T-cell (primary cell): ENCODE results near the gene PCNX3. TPM values are rescaled to one million over a fixed set of nuclear protein-coding genes. Genes with fewer than 3 reads are reported as not detected.

Experiments used
- ATAC-seq, 4 experiments: fragments of 200-7000 bp in 3 of 4; fragments of 150-1000 bp in 1 of 4; cut with Tn5 transposase; replicated peaks in 1 of 4; 1 replicate in 3 of 4; 2 replicates in 1 of 4; pipeline ENCODE4 v1.10.0; 2021; ENCODE audit warnings: moderate library complexity in 3 of 4, mild to moderate bottlenecking in 2 of 4, moderate number of reproducible peaks in 1 of 4
- CTCF ChIA-PET, 2 donors: fragments of 300-600 bp; sonication (Branson Sonifier 250); formaldehyde crosslinking; loops; one replicate each; lab custom pipeline; 2022; ENCODE audit warnings: antibody characterized with exemption in 2 of 2; lab: Charles Lee
- POLR2A ChIA-PET, 2 donors: fragments of 300-600 bp; sonication (Branson Sonifier 250); formaldehyde crosslinking; loops; one replicate each; lab custom pipeline; 2022; ENCODE audit warnings: antibody characterized with exemption in 2 of 2; lab: Charles Lee
- DNase-seq, 35 experiments: peaks; one replicate each; pipeline versions ENCODE4 v3.0.0 to v3.0.0-alpha.2; 2013 to 2023
- H3K27ac ChIP-seq: one replicate; pipeline ENCODE4 v1.5.1; 2013; ENCODE audit warnings: low read length
- H3K27me3 ChIP-seq, 2 experiments: replicated peaks in 1 of 2; 1 replicate in 1 of 2; 2 replicates in 1 of 2; pipeline versions ENCODE4 v1.6.1 to v1.7.0; 2013; ENCODE audit warnings: low read length in 1 of 2, mixed read lengths in 1 of 2; ENCODE audit not compliant: control insufficient read depth in 2 of 2, insufficient read depth in 2 of 2; ENCODE audit errors: extremely low read depth in 1 of 2
- H3K36me3 ChIP-seq, 2 donors: 1 replicate in 1 of 2; 2 replicates in 1 of 2; pipeline versions ENCODE4 v1.6.1 to v1.7.0; 2013; ENCODE audit warnings: low read length in 1 of 2; ENCODE audit not compliant: control insufficient read depth in 2 of 2, insufficient read depth in 1 of 2; ENCODE audit errors: extremely low read depth in 1 of 2
- H3K4me1 ChIP-seq, 2 experiments: 1 replicate in 1 of 2; 2 replicates in 1 of 2; pipeline versions ENCODE4 v1.6.1 to v1.7.0; 2013; ENCODE audit warnings: low read length in 2 of 2, mixed read lengths in 1 of 2; ENCODE audit not compliant: insufficient read depth in 2 of 2, control insufficient read depth in 1 of 2; ENCODE audit errors: extremely low read depth in 1 of 2
- H3K4me3 ChIP-seq, 2 donors: 1 replicate in 1 of 2; 2 replicates in 1 of 2; pipeline versions ENCODE4 v1.5.1 to v1.7.0; 2013; ENCODE audit warnings: mild to moderate bottlenecking in 2 of 2, low read length in 1 of 2, moderate library complexity in 1 of 2; ENCODE audit not compliant: control insufficient read depth in 1 of 2; ENCODE audit errors: extremely low read depth in 1 of 2
- H3K9me3 ChIP-seq: 2 replicates; pipeline ENCODE4 v1.7.0; 2013
- H3K27ac Mint-ChIP-seq, 2 donors: one replicate each; pipeline ENCODE4 v1.8.0; 2020 to 2021; ENCODE audit warnings: mild to moderate bottlenecking in 2 of 2, mixed read lengths in 2 of 2
- H3K27me3 Mint-ChIP-seq, 2 donors: one replicate each; pipeline ENCODE4 v1.8.0; 2021 to 2022; ENCODE audit warnings: mixed read lengths in 2 of 2
- H3K36me3 Mint-ChIP-seq: one replicate; pipeline ENCODE4 v1.8.0; 2021; ENCODE audit warnings: mixed read lengths
- H3K4me1 Mint-ChIP-seq, 3 donors: one replicate each; pipeline ENCODE4 v1.8.0; 2020 to 2022; ENCODE audit warnings: mixed read lengths in 3 of 3, mild to moderate bottlenecking in 1 of 3
- H3K4me3 Mint-ChIP-seq, 3 donors: one replicate each; pipeline ENCODE4 v1.8.0; 2020 to 2022; ENCODE audit warnings: mild to moderate bottlenecking in 3 of 3, mixed read lengths in 3 of 3, moderate library complexity in 3 of 3
- H3K9me3 Mint-ChIP-seq, 3 donors: one replicate each; pipeline ENCODE4 v1.8.0; 2020 to 2022; ENCODE audit warnings: mixed read lengths in 3 of 3
- WGBS: methylation state at CpG from one replicate; pipeline ENCODE4 v1.1.5; 2013; ENCODE audit warnings: missing lambda C conversion rate; ENCODE audit not compliant: insufficient coverage; 5-methylcytosine and 5-hydroxymethylcytosine counted together
- total RNA-seq, 35 experiments: library from RNA in 6 of 35; stranded (reverse) in 6 of 35; fragments of 120-200 nt in 1 of 35; gene quantifications; one replicate each; pipeline versions ENCODE4 v1.2.1 to v1.2.4 and lab custom pipeline; 2013 to 2026

Gene PCNX3
- total RNA-seq, 5 donors from 2014 or later (not counting 1 experiment from before 2014, with no cell fraction given), result 54.2 to 74.7 (median 66.8) TPM

GRCh38 chr11:65643971-65644370 is 28.4 kb downstream of the PCNX3 start:
- ChIA-PET CTCF (interaction anchor here in 1 of 2 donors (0.6 kb wide), 1 partner anchor 314 kb away, joined by 3 read pairs; no protein-coding TSS in a partner anchor), POLR2A (interaction anchor here in 1 of 2 donors (0.5 kb wide), 1 partner anchor 17 kb away, joined by 10 read pairs; no protein-coding TSS in a partner anchor)
- Histone ChIP-seq H3K27ac (peak overlapping the region; percentile 6), H3K9me3 (no peaks in the 10 kb centered on the region), H3K36me3 (peaks cover 24 to 70% of the 10 kb centered on the region in 2 donors), H3K27me3 (no peaks in the 10 kb centered on the region), H3K4me1 (peaks cover 21 to 60% of the 10 kb centered on the region in 2 experiments), H3K4me3 (no peak overlapping the region)
- Mint-ChIP-seq H3K27me3 (no peaks in the 10 kb centered on the region), H3K9me3 (no peaks in the 10 kb centered on the region), H3K27ac (peak overlapping the region; percentile 80 to 88), H3K4me3 (peak overlapping the region in 1 of 3 donors; percentile 47), H3K36me3 (peaks cover 21% of the 10 kb centered on the region), H3K4me1 (peaks cover 45 to 53% (median 51%) of the 10 kb centered on the region in 3 donors)
- ATAC-seq (no peak), DNase-seq (peak in 1 of 35 experiments; percentile 30)
- 52% methylated on average over 4 of the region's 6 CpGs for WGBS

DNA sequence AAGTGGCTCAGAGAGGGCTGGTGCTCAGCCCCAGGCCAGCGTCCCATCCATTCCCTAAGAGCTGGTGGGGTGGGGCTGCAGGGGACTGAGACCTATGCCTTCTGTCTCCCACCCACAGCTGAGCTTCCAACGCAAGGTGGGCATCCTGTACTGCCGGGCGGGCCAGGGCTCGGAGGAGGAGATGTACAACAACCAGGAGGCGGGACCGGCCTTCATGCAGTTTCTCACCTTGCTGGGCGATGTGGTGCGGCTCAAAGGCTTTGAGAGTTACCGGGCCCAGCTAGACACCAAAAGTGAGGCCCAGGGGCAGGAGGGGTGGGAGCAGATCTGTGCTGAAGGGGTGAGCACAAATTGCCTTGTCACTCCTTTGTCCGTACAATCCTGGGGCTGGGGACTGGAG is 29.3 kb downstream of the PCNX3 start:
- POLR2A ChIA-PET, result no interaction called here
- no peaks in the 10 kb centered on the region for H3K9me3 ChIP-seq
- Mint-ChIP-seq H3K27me3 (no peaks in the 10 kb centered on the region), H3K4me3 (no peak overlapping the region), H3K9me3 (no peaks in the 10 kb centered on the region), H3K27ac (peak overlapping the region in 1 of 2 donors; percentile 88), H3K4me1 (peaks cover 39 to 44% (median 43%) of the 10 kb centered on the region in 3 donors), H3K36me3 (peaks cover 21% of the 10 kb centered on the region)
- peaks cover 20 to 55% of the 10 kb centered on the region in 2 experiments for H3K4me1 ChIP-seq
- ATAC-seq, result no peak
- H3K27me3 ChIP-seq, result no peaks in the 10 kb centered on the region
- no peak overlapping the region for H3K4me3 ChIP-seq
- DNase-seq, result no peak
- H3K36me3 ChIP-seq, result peaks cover 29 to 79% of the 10 kb centered on the region in 2 donors
- CTCF ChIA-PET, result no interaction called here
- no peak overlapping the region for H3K27ac ChIP-seq
- WGBS, result 98% methylated on average over 5 of the region's 11 CpGs

GRCh38 chr11:65645710-65646109 is 30.1 kb downstream of the PCNX3 start:
- Histone ChIP-seq H3K9me3 (no peaks in the 10 kb centered on the region), H3K4me3 (no peak overlapping the region), H3K36me3 (peaks cover 29 to 87% of the 10 kb centered on the region in 2 donors), H3K27me3 (no peaks in the 10 kb centered on the region), H3K4me1 (peaks cover 18 to 55% of the 10 kb centered on the region in 2 experiments), H3K27ac (no peak overlapping the region)
- ChIA-PET CTCF (no interaction called here), POLR2A (no interaction called here)
- ATAC-seq (no peak), DNase-seq (no peak)
- no peaks in the 10 kb centered on the region for H3K27me3 Mint-ChIP-seq
- no peaks in the 10 kb centered on the region for H3K9me3 Mint-ChIP-seq
- WGBS, result 88% methylated on average over 7 of the region's 10 CpGs
- H3K27ac Mint-ChIP-seq, result peak overlapping the region; percentile 34 to 74
- H3K36me3 Mint-ChIP-seq, result peaks cover 25% of the 10 kb centered on the region
- H3K4me1 Mint-ChIP-seq, result peaks cover 32 to 36% (median 36%) of the 10 kb centered on the region in 3 donors
- H3K4me3 Mint-ChIP-seq, result no peak overlapping the region

- Histone ChIP-seq H3K36me3 (peaks cover 29 to 91% of the 10 kb centered on the region in 2 donors), H3K4me3 (no peak overlapping the region), H3K4me1 (peaks cover 13 to 55% of the 10 kb centered on the region in 2 experiments), H3K27me3 (no peaks in the 10 kb centered on the region), H3K9me3 (no peaks in the 10 kb centered on the region), H3K27ac (no peak overlapping the region)
- Mint-ChIP-seq H3K27me3 (no peaks in the 10 kb centered on the region), H3K4me3 (no peak overlapping the region), H3K9me3 (no peaks in the 10 kb centered on the region), H3K27ac (no peak overlapping the region), H3K4me1 (peaks cover 34 to 39% (median 36%) of the 10 kb centered on the region in 3 donors), H3K36me3 (peaks cover 25% of the 10 kb centered on the region)
- DNase-seq (no peak), ATAC-seq (no peak)
- POLR2A ChIA-PET, result no interaction called here
- CTCF ChIA-PET, result no interaction called here
- WGBS, result 97% methylated on average over 68 of the region's 68 CpGs
Observed at GRCh38 chr11:65646288-65646957, 30.8 kb downstream of the PCNX3 start.

DNA sequence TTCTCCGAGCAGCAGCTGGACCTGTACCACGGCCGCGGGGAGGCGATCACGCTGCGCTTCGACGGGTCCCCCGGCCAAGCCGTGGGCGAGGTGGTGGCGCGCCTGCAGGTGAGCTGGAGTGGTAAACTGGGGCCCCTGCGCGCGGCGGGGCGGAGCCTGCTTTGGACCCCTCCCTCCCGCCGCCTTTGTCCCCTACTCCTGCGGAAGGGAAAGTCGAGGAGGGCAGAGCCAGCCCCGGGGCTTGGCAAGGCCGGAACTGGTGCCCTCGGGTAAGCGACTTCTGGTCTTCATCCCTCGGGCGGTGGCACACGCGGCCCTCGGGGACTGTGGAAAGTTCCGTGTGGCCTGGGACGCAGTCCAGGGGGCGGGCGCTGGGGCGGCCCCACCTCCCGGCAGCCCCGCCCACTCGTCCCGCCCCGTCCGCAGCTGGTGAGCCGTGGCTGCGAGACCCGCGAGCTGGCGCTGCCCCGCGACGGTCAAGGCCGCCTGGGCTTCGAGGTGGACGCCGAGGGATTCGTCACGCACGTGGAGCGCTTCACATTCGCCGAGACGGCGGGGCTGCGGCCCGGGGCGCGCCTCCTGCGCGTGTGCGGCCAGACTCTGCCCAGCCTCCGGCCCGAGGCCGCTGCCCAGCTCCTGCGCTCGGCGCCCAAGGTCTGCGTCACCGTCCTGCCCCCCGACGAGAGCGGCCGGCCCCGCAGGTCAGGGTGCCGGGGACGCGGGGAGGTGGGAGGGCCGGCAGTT is 31.6 kb downstream of the PCNX3 start:
- ATAC-seq, result no peak
- Mint-ChIP-seq H3K9me3 (no peaks in the 10 kb centered on the region), H3K4me1 (peaks cover 34 to 40% (median 37%) of the 10 kb centered on the region in 3 donors), H3K27me3 (no peaks in the 10 kb centered on the region), H3K27ac (no peak overlapping the region), H3K36me3 (peaks cover 20% of the 10 kb centered on the region), H3K4me3 (no peak overlapping the region)
- CTCF ChIA-PET, result no interaction called here
- no peaks in the 10 kb centered on the region for H3K9me3 ChIP-seq
- H3K4me3 ChIP-seq, result no peak overlapping the region
- DNase-seq, result no peak
- H3K4me1 ChIP-seq, result peaks cover 10 to 55% of the 10 kb centered on the region in 2 experiments
- H3K27ac ChIP-seq, result no peak overlapping the region
- WGBS, result 96% methylated on average over 68 of the region's 87 CpGs
- peaks cover 29 to 88% of the 10 kb centered on the region in 2 donors for H3K36me3 ChIP-seq
- POLR2A ChIA-PET, result no interaction called here
- H3K27me3 ChIP-seq, result no peaks in the 10 kb centered on the region

GRCh38 chr11:65648997-65649493 is 33.5 kb downstream of the PCNX3 start:
- peaks cover 25 to 75% of the 10 kb centered on the region in 2 donors for H3K36me3 ChIP-seq
- no peaks in the 10 kb centered on the region for H3K27me3 ChIP-seq
- Mint-ChIP-seq H3K4me3 (no peak overlapping the region), H3K9me3 (no peaks in the 10 kb centered on the region), H3K4me1 (peaks cover 39 to 48% (median 41%) of the 10 kb centered on the region in 3 donors), H3K27ac (no peak overlapping the region), H3K27me3 (no peaks in the 10 kb centered on the region), H3K36me3 (peaks cover 13% of the 10 kb centered on the region)
- peaks cover 7 to 50% of the 10 kb centered on the region in 2 experiments for H3K4me1 ChIP-seq
- DNase-seq (no peak), ATAC-seq (no peak)
- WGBS, result 99% methylated on average over 11 of the region's 12 CpGs
- H3K9me3 ChIP-seq, result no peaks in the 10 kb centered on the region
- CTCF ChIA-PET, result no interaction called here
- H3K27ac ChIP-seq, result no peak overlapping the region
- no peak overlapping the region for H3K4me3 ChIP-seq
- POLR2A ChIA-PET, result interaction anchor here (0.6 kb wide), 3 partner anchors 26 to 210 kb away, joined by 3 to 6 read pairs (median 3); no protein-coding TSS in a partner anchor
